ENCODE data around the gene GPNMB.

Gene GPNMB

GRCh38 chr7:23272275-23272674, 25.7 kb downstream of the GPNMB start:
- DNase-seq (ENCODE audit: insufficient read length, low spot score) (no peak), FAIRE-seq (no peak)
- TF ChIP-seq POLR2A (IDR thresholded peaks at IDR 0.05; ENCODE audit: low read depth, low read length): no peak

- FAIRE-seq: peak; percentile 71
These were observed 26.6 kb downstream of the GPNMB start for GRCh38 chr7:23273141-23273599.

GRCh38 chr7:23275912-23276311, 29.3 kb downstream of the GPNMB start:
- FAIRE-seq: no peak
- no peak for TF ChIP-seq POLR2A (IDR thresholded peaks at IDR 0.05; ENCODE audit: low read depth, low read length)
- DNase-seq (ENCODE audit: insufficient read length, low spot score): no peak

More at GRCh38 chr7:23273141-23273599, 26.6 kb downstream of the GPNMB start:
- TF ChIP-seq POLR2A (IDR thresholded peaks at IDR 0.05; ENCODE audit: low read depth, low read length): no peak
- peak; percentile 86 for DNase-seq (ENCODE audit: insufficient read length, low spot score)

- no peak for DNase-seq (ENCODE audit: insufficient read length, low spot score)
- TF ChIP-seq POLR2A (IDR thresholded peaks at IDR 0.05; ENCODE audit: low read depth, low read length): no peak
- no peak for FAIRE-seq
These were observed 29.8 kb downstream of the GPNMB start for GRCh38 chr7:23276376-23276775.

GRCh38 chr7:23276947-23277346, 30.4 kb downstream of the GPNMB start:
- FAIRE-seq: no peak
- TF ChIP-seq POLR2A (IDR thresholded peaks at IDR 0.05; ENCODE audit: low read depth, low read length): no peak
- no peak for DNase-seq (ENCODE audit: insufficient read length, low spot score)

- FAIRE-seq: peak; percentile 71
- TF ChIP-seq POLR2A (IDR thresholded peaks at IDR 0.05; ENCODE audit: low read depth, low read length): no peak
- peak; percentile 70 for DNase-seq (ENCODE audit: insufficient read length, low spot score)
These were observed 30.9 kb downstream of the GPNMB start for GRCh38 chr7:23277359-23277989.

GRCh38 chr7:23279819-23280525, 33.4 kb downstream of the GPNMB start:
- FAIRE-seq: no peak
- TF ChIP-seq POLR2A (IDR thresholded peaks at IDR 0.05; ENCODE audit: low read depth, low read length): no peak
- DNase-seq (ENCODE audit: insufficient read length, low spot score): no peak

- no peak for TF ChIP-seq POLR2A (IDR thresholded peaks at IDR 0.05; ENCODE audit: low read depth, low read length)
- FAIRE-seq (no peak), DNase-seq (ENCODE audit: insufficient read length, low spot score) (no peak)
These were observed 36.5 kb downstream of the GPNMB start for GRCh38 chr7:23283086-23283485.

GRCh38 chr7:23284871-23285270, 38.3 kb downstream of the GPNMB start:
- TF ChIP-seq POLR2A (IDR thresholded peaks at IDR 0.05; ENCODE audit: low read depth, low read length): no peak
- no peak for FAIRE-seq

GRCh38 chr7:23285657-23286646, 39.4 kb downstream of the GPNMB start:
- TF ChIP-seq POLR2A (IDR thresholded peaks at IDR 0.05; ENCODE audit: low read depth, low read length): no peak
- FAIRE-seq (no peak), DNase-seq (ENCODE audit: insufficient read length, low spot score) (no peak)

More at GRCh38 chr7:23284871-23285270, 38.3 kb downstream of the GPNMB start:
- DNase-seq (ENCODE audit: insufficient read length, low spot score): no peak

GRCh38 chr7:23287612-23288011, 41.0 kb downstream of the GPNMB start:
- TF ChIP-seq POLR2A (IDR thresholded peaks at IDR 0.05; ENCODE audit: low read depth, low read length): no peak
- no peak for FAIRE-seq
- no peak for DNase-seq (ENCODE audit: insufficient read length, low spot score)

GRCh38 chr7:23290993-23291392, 44.4 kb downstream of the GPNMB start:
- no peak for FAIRE-seq
- no peak for TF ChIP-seq POLR2A (IDR thresholded peaks at IDR 0.05; ENCODE audit: low read depth, low read length)
- no peak for DNase-seq (ENCODE audit: insufficient read length, low spot score)

- no peak for TF ChIP-seq POLR2A (IDR thresholded peaks at IDR 0.05; ENCODE audit: low read depth, low read length)
- DNase-seq (ENCODE audit: insufficient read length, low spot score) (no peak), FAIRE-seq (no peak)
These were observed 45.5 kb downstream of the GPNMB start for GRCh38 chr7:23291957-23292560.

Data from H54 (cell line).